Naive B cell (primary cell): ENCODE measurements around the gene HAUS1. TPM values are rescaled to one million over a fixed set of nuclear protein-coding genes. Genes with fewer than 3 reads are reported as not detected.
A peak's percentile ranks its signal among the peaks of the same experiment; 100 is the strongest.
"Not testable (repeated sequence)": the region's sequence is repeated elsewhere in the genome, so short reads cannot be mapped to it uniquely, and the experiment has no call there.

Source experiments
- ATAC-seq, 2 donors: fragments of 150-1000 bp; cut with Tn5 transposase; 2 replicates each; pipeline ENCODE4 v1.10.0; 2021; ENCODE audit warnings: low read depth in 2 of 2, mild to moderate bottlenecking in 2 of 2, moderate library complexity in 2 of 2
- DNase-seq: peaks from one replicate; pipeline ENCODE4 v3.0.0; 2022
- H3K27ac Mint-ChIP-seq, 6 donors: one replicate each; pipeline ENCODE4 v1.8.0; 2020 to 2022; ENCODE audit warnings: mild to moderate bottlenecking in 6 of 6, mixed read lengths in 6 of 6, moderate library complexity in 5 of 6, inconsistent platforms in 2 of 6
- H3K27me3 Mint-ChIP-seq, 3 donors: one replicate each; pipeline ENCODE4 v1.8.0; 2021 to 2022; ENCODE audit warnings: mixed read lengths in 3 of 3, mild to moderate bottlenecking in 1 of 3
- H3K36me3 Mint-ChIP-seq, 2 donors: one replicate each; pipeline ENCODE4 v1.8.0; 2020 to 2022; ENCODE audit warnings: mixed read lengths in 2 of 2, inconsistent platforms in 1 of 2, mild to moderate bottlenecking in 1 of 2
- H3K4me1 Mint-ChIP-seq, 3 donors: one replicate each; pipeline ENCODE4 v1.8.0; 2020 to 2022; ENCODE audit warnings: mixed read lengths in 3 of 3, inconsistent platforms in 1 of 3, mild to moderate bottlenecking in 1 of 3, moderate library complexity in 1 of 3
- H3K4me3 Mint-ChIP-seq, 8 donors: one replicate each; pipeline ENCODE4 v1.8.0; 2020 to 2022; ENCODE audit warnings: mild to moderate bottlenecking in 8 of 8, mixed read lengths in 8 of 8, moderate library complexity in 8 of 8, inconsistent platforms in 2 of 8
- H3K9me3 Mint-ChIP-seq, 7 donors: one replicate each; pipeline ENCODE4 v1.8.0; 2020 to 2022; ENCODE audit warnings: mixed read lengths in 7 of 7, mild to moderate bottlenecking in 5 of 7, inconsistent platforms in 2 of 7, moderate library complexity in 1 of 7
- polyA plus RNA-seq, 6 donors: library from polyadenylated mRNA; unstranded; fragments of 300-500 nt; fragmentation: Illumina TruSeq; gene quantifications; one replicate each; pipeline ENCODE4 v1.2.3, GENCODE V29; 2021; ENCODE audit warnings: low read depth in 6 of 6

Gene HAUS1
- polyA plus RNA-seq, 6 donors from 2014 or later = 49.4 to 74.0 (median 63.8) TPM

DNA sequence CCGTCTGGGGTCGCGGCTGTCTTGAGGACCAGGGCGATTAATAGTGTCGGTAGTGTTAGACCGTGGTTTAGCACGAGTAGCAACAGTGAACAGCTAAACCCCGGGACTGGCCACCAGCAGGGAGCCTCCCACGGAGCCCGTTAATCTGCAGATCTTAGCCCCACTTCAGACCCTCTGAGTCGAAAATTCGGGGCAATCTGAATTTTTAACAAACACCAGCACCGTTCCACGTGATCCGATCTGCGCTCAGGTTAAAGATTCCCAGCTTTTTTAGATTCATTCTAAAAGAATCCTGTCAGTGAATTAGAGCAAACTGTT lies 5.6 kb upstream of the HAUS1 start:
- Mint-ChIP-seq H3K27ac (peak overlapping the region; percentile 95 to 99 (median 98)), H3K4me1 (peaks cover 7 to 44% (median 18%) of the 10 kb centered on the region in 3 donors)

DNA sequence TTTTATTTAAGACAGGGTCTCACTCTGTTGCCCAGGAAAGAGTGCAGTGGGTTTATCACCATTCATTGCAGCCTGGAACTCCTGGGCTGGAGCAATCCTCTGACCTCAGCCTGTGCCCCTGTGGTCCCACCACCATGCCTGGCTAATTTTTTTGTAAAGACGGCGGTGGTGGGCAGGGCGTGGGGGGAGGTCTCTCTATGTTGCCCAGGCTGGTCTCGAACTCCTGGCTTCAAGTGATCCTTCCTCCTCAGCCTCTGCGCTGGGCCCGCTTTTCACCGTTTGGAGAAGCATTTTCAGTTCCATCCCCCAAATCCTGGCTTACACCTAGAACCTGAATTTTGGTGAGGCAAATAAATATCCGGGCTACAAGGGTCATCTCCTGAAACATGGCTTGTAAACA lies 4.7 kb upstream of the HAUS1 start:
- no peaks in the 10 kb centered on the region for H3K27me3 Mint-ChIP-seq
- H3K9me3 Mint-ChIP-seq = no peaks in the 10 kb centered on the region
- DNase-seq (no peak), ATAC-seq (no peak)
- no peaks in the 10 kb centered on the region for H3K36me3 Mint-ChIP-seq
- H3K4me3 Mint-ChIP-seq = peak overlapping the region in 4 of 8 donors; percentile 19 to 93 (median 62)
- H3K27ac Mint-ChIP-seq = no peak overlapping the region
- H3K4me1 Mint-ChIP-seq = peaks cover 3 to 46% (median 16%) of the 10 kb centered on the region in 3 donors

More for the DNA sequence above, 5.6 kb upstream of the HAUS1 start:
- no peak for ATAC-seq
- Mint-ChIP-seq H3K27me3 (no peaks in the 10 kb centered on the region), H3K9me3 (no peaks in the 10 kb centered on the region), H3K4me3 (peak overlapping the region; percentile 90 to 98 (median 96)), H3K36me3 (no peaks in the 10 kb centered on the region)
- DNase-seq = no peak

DNA sequence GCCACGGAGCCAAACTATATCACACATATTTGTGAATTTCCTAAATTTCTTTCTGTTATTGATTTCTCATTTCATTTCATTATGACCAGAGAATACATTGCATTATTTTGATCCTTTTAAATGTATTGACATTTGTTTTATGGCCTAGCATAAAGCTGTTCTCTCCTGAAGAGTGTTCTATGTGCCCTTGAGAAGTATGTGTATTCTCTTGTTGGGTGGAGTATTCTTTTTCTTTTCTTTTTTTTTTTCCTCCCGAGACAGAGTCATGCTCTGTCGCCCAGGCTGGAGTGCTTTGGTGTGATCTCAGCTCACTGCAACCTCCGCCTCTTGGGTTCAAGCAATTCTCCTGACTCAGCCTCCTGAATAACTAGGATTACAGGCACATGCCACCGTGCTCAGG lies 5.2 kb downstream of the HAUS1 start:
- Mint-ChIP-seq H3K36me3 (peaks cover 0 to 10% of the 10 kb centered on the region in 2 donors), H3K9me3 (no peaks in the 10 kb centered on the region), H3K27ac (peak overlapping the region in 2 of 6 donors; percentile 7 to 92), H3K27me3 (no peaks in the 10 kb centered on the region), H3K4me1 (peaks cover 6 to 22% (median 17%) of the 10 kb centered on the region in 3 donors), H3K4me3 (peak overlapping the region in 1 of 8 donors; percentile 21)
- DNase-seq (no peak), ATAC-seq (no peak)

DNA sequence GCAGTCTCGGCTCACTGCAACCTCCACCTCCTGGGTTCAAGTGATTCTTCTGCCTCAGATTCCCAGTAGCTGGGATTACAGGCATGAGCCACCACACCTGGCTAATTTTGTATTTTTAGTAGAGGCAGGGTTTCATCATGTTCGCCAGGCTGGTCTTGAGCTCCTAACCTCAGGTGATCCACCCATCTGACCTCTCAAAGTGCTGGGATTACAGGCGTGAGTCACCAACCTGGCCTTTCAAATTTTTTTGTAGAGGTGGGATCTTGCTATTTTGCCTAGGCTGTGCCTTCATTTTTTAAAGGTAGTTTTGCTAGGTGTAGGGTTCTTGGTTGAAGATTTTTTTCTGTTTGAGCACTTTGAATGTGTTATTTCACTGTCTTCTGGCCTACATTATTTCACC lies 6.2 kb downstream of the HAUS1 start:
- DNase-seq = no peak
- Mint-ChIP-seq H3K27ac (peak overlapping the region in 1 of 6 donors; percentile 47), H3K4me3 (no peak overlapping the region), H3K36me3 (peaks cover 0 to 10% of the 10 kb centered on the region in 2 donors), H3K4me1 (peaks cover 6 to 13% (median 6%) of the 10 kb centered on the region in 3 donors), H3K27me3 (no peaks in the 10 kb centered on the region), H3K9me3 (no peaks in the 10 kb centered on the region)
- ATAC-seq = no peak

DNA sequence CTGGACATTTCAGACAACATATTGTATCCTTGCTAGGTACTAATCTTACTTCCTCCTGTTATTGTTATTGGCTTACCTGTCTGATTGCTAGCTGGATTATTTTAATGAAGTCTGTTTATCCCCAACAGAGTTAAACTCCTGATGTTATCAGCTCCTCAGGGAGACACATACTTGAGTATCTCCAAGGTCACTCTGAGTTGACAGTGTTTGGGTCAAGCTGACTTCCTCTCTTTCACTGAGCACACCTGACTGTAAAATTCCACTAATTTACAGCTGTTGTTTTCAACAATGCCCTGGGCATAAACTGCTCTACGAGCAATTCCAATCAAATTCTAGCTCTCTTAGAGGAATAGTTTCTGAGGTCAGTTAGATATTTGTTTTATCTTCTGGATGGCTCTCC lies 9.6 kb downstream of the HAUS1 start:
- ATAC-seq = no peak
- Mint-ChIP-seq H3K36me3 (peaks cover 6 to 10% of the 10 kb centered on the region in 2 donors), H3K4me1 (peaks cover 0 to 13% (median 6%) of the 10 kb centered on the region in 3 donors), H3K9me3 (no peaks in the 10 kb centered on the region), H3K27me3 (no peaks in the 10 kb centered on the region), H3K27ac (peak overlapping the region in 1 of 6 donors; percentile 48), H3K4me3 (no peak overlapping the region)
- DNase-seq = no peak

DNA sequence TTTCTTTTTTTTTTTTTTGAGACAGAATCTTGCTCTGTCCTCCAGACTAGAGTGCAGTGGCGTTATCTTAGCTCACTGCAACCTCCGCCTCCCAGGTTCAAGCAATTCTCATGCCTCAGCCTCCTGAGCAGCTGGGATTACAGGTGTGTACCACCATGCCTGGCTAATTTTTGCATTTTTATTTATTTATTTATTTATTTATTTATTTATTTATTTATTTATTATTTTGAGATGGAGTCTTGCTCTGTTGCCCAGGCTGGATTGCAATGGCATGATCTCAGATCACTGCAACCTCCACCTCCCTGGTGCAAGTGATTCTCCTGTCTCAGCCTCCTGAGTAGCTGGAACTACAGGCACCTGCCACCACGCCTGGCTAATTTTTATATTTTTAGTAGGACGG lies 22.4 kb downstream of the HAUS1 start:
- not testable (repeated sequence) for H3K4me1 Mint-ChIP-seq, H3K4me3 Mint-ChIP-seq, DNase-seq, H3K27ac Mint-ChIP-seq, H3K9me3 Mint-ChIP-seq, H3K27me3 Mint-ChIP-seq, ATAC-seq
- H3K36me3 Mint-ChIP-seq = peaks cover 12 to 14% of the 10 kb centered on the region in 2 donors

DNA sequence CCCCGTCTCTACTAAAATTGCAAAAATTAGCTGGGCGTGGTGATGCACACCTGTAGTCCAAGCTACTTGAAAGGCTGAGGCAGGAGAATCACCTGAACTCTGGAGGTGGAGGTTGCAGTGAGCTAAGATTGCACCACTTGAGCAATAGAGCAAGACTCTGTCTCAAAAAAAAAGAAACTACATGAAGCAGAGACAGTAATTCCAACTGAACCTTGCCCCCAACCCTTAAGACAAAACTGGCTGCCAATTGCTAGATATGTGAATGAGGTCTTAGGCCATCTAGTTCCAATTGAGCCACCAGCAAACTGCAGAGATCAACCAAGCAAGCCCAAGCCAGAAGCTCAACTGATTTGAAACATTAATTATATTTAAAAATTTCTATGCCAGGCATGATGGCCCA lies 25.9 kb downstream of the HAUS1 start:
- no peaks in the 10 kb centered on the region for H3K9me3 Mint-ChIP-seq

DNA sequence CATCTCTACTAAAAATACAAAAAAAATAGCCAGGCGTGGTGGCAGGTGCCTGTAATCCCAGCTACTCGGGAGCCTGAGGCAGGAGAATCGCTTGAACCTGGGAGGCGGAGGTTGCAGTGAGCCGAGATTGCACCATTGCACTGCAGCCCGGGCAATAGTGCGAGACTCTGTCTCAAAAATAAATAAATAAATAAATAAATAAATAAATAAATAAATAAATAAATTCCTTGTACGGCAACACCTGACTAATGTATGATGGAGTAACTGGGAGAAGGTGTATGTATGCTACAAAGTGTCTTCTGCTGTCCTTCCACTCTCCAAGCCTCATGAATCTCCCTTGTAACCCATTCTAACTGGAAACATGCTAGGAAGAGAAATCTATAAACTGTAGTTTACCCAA lies 26.4 kb downstream of the HAUS1 start:
- Mint-ChIP-seq H3K27ac (peak overlapping the region in 1 of 6 donors; percentile 41), H3K36me3 (peaks cover 11 to 12% of the 10 kb centered on the region in 2 donors)
- not testable (repeated sequence) for H3K27me3 Mint-ChIP-seq, ATAC-seq, H3K4me3 Mint-ChIP-seq, DNase-seq, H3K4me1 Mint-ChIP-seq, H3K9me3 Mint-ChIP-seq

More for the DNA sequence above, 25.9 kb downstream of the HAUS1 start:
- Mint-ChIP-seq H3K27ac (no peak overlapping the region), H3K36me3 (peaks cover 11 to 12% of the 10 kb centered on the region in 2 donors), H3K4me1 (no peaks in the 10 kb centered on the region), H3K27me3 (no peaks in the 10 kb centered on the region), H3K4me3 (no peak overlapping the region)
- DNase-seq = no peak
- ATAC-seq = no peak

DNA sequence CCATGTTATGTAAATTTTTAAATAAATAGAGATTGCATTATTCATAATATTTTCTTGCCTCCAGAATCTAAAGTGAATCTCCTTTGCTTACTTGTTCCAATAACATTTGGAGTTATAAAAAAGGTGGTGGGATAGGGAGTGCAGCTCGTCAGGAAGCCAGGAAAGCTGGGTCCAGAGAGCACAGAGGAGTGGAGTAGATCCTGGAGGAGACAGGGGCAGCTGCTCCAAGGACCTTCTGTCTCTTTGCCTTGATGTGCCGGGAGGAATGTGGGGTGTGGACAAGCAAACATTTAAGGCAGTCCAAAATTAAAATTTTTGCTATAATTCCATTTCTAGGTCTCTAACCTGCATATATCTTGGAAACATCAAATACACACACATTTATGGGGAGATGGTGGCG lies 29.3 kb downstream of the HAUS1 start:
- Mint-ChIP-seq H3K4me3 (no peak overlapping the region), H3K36me3 (peaks cover 12 to 15% of the 10 kb centered on the region in 2 donors), H3K9me3 (no peaks in the 10 kb centered on the region), H3K27me3 (no peaks in the 10 kb centered on the region), H3K27ac (no peak overlapping the region), H3K4me1 (no peaks in the 10 kb centered on the region)
- DNase-seq = no peak
- no peak for ATAC-seq

DNA sequence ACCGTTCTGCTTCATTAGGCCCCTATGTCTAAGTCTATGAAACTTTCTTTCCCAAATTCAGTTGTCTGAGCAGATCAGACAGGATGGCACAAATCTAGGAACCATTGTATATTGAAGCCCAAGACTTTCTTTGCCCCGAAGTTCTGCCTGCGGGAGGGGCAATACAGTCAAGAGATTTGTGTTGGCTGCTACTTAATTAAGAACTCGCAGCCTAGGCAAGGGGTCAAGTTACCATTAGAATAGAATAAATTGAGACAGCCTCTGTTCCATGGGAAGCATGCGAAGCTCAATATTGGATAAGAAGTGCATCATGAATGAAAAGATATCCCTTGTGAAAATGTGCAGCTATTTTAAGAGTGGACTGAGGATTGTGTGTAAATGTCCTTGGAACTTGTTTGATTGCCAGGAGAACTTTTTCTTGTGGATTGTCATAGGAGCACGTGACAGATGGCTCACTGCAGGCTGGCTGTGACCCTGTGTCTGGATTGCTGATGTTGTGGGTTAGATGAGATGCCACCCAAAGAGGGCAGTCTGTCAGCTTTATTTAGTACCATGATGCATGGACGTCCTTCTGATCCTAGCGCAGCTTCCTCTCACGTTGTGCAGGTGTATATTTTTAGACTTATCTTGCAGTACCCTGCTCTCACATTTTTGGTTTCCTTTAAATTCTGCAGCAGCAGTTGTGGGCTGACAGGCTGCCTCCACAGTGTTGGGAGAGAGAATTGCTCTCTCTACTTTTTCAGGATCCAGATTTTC lies 30.9 kb downstream of the HAUS1 start:
- Mint-ChIP-seq H3K9me3 (no peaks in the 10 kb centered on the region), H3K4me3 (peak overlapping the region in 1 of 8 donors; percentile 30), H3K36me3 (peaks cover 3 to 8% of the 10 kb centered on the region in 2 donors), H3K27me3 (no peaks in the 10 kb centered on the region), H3K4me1 (no peaks in the 10 kb centered on the region), H3K27ac (peak overlapping the region in 2 of 6 donors; percentile 29 to 63)
- no peak for DNase-seq
- no peak for ATAC-seq

DNA sequence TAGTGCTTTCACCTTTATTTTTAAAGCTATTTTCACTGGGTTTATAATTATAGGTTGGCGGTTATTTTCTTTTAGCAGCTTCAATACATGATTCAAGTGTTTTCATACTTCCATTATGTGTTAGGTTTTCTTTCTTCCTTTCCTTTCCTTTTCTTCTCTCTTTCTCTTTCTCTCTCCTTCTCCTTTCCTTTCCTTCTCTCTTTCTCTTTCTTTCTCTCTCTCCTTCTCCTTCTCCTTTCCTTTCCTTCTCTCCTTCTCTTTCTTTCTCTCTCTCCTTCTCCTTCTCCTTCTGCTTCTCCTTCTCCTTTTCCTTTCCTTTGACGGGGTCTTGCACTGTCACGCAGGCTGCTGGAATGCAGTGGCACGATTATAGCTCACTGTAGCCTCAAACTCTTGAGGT lies 36.0 kb downstream of the HAUS1 start:
- no peaks in the 10 kb centered on the region for H3K27me3 Mint-ChIP-seq
- H3K9me3 Mint-ChIP-seq = no peaks in the 10 kb centered on the region
- H3K4me1 Mint-ChIP-seq = no peaks in the 10 kb centered on the region
- H3K4me3 Mint-ChIP-seq = no peak overlapping the region
- H3K27ac Mint-ChIP-seq = peak overlapping the region in 3 of 6 donors; percentile 2 to 61 (median 29)
- no peak for ATAC-seq
- DNase-seq = no peak
- H3K36me3 Mint-ChIP-seq = peaks cover 0 to 4% of the 10 kb centered on the region in 2 donors

DNA sequence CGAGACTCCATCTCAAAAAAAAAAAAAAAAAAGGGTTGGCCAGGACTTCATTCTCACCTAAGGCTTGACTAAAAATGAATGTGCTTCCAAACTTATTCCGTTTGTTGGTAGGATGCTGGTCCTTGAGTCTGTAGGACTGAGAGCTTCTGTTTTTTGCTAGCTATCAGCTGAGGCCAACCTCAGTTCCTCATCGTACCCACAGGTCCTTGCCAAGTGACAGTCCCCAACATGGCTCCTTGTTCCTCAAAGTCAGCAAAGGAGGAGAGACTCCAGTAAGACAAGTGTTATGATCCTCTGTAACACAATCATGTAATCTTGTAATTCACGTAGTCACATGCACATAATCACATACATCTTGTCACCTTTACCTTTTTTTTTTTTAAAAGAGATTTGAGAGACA lies 37.0 kb downstream of the HAUS1 start:
- Mint-ChIP-seq H3K36me3 (peaks cover 0 to 4% of the 10 kb centered on the region in 2 donors), H3K9me3 (no peaks in the 10 kb centered on the region), H3K27ac (peak overlapping the region in 1 of 6 donors; percentile 52), H3K4me1 (no peaks in the 10 kb centered on the region), H3K4me3 (no peak overlapping the region), H3K27me3 (no peaks in the 10 kb centered on the region)
- no peak for ATAC-seq
- DNase-seq = no peak

DNA sequence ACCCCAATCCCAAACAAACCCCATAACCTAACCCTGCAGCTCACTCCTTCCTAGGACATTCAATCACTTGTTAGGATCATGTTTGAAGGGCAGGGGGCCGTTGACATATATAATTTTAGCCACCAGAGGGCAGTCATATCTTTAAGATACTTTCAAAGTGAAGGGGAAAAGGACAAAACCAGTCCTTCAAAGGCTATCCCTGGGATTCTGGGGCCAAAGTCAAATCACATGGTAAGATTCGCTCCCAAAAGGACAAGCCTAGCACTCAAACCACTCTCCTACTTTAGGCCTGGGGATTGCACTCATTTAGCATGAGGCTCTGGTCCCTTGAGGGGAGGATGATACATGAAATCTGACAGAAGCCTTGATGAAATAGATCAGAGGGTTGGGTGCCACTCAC lies 44.6 kb downstream of the HAUS1 start:
- peak overlapping the region in 1 of 6 donors; percentile 72 for H3K27ac Mint-ChIP-seq
- no peaks in the 10 kb centered on the region for H3K36me3 Mint-ChIP-seq
- H3K9me3 Mint-ChIP-seq = no peaks in the 10 kb centered on the region
- ATAC-seq (peak in 1 of 2 donors; percentile 41), DNase-seq (peak; percentile 45)
- H3K4me1 Mint-ChIP-seq = no peaks in the 10 kb centered on the region
- no peak overlapping the region for H3K4me3 Mint-ChIP-seq
- no peaks in the 10 kb centered on the region for H3K27me3 Mint-ChIP-seq

DNA sequence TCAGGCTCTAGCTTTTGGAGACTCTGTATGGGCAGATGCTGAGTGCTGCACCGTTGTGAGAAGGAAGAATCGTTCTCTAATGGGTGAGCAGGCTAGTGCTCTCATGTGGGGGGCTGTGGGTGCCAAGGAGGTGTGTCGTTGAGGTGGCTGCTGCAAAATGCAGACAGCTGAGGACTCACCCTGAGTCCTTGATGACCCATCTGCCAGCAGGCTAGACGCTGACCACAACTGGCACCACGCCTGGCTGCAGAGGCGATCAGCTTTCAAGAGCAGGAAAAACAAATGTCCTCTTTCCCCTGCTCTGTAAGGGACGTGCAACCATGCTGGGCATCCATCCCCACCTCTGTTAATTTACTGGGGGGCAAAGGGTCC lies 48.2 kb downstream of the HAUS1 start:
- no peaks in the 10 kb centered on the region for H3K27me3 Mint-ChIP-seq
- peaks cover 12 to 23% (median 17%) of the 10 kb centered on the region in 3 donors for H3K4me1 Mint-ChIP-seq
- H3K4me3 Mint-ChIP-seq = no peak overlapping the region
- no peak overlapping the region for H3K27ac Mint-ChIP-seq
- no peaks in the 10 kb centered on the region for H3K36me3 Mint-ChIP-seq
- DNase-seq (no peak), ATAC-seq (no peak)
- H3K9me3 Mint-ChIP-seq = no peaks in the 10 kb centered on the region
